Measurements from ENCODE around the gene TBC1D1. TPM values are rescaled to one million over a fixed set of nuclear protein-coding genes. Genes with fewer than 3 reads are reported as not detected.

TBC1D1 gene
- total and polyA plus RNA-seq, 2 experiments from 2014 or later = 53.9 to 151 TPM

GRCh38 chr4:38099908-38100407 is 209.1 kb downstream of the TBC1D1 start:
- H3K36me3 ChIP-seq (ENCODE audit: insufficient read depth) = peaks cover 15% of the 10 kb centered on the region
- no peaks in the 10 kb centered on the region for H3K79me2 ChIP-seq (replicated peaks; ENCODE audit: insufficient read depth)
- H3K9me3 Mint-ChIP-seq = no peaks in the 10 kb centered on the region
- no peaks in the 10 kb centered on the region for H3K27me3 Mint-ChIP-seq (ENCODE audit: insufficient read depth, low read depth, poor library complexity)
- no peak overlapping the region for H3K4me2 ChIP-seq
- no peaks in the 10 kb centered on the region for H3K9me2 ChIP-seq (ENCODE audit: insufficient read depth)
- H3K36me3 Mint-ChIP-seq (ENCODE audit: low read depth) = peaks cover 21% of the 10 kb centered on the region
- no peaks in the 10 kb centered on the region for H3K27me3 ChIP-seq (ENCODE audit: insufficient read depth)
- DNase-seq (ENCODE audit: low spot score) = no peak
- no peak overlapping the region for H3K4me3 ChIP-seq
- no peaks in the 10 kb centered on the region for H3F3A ChIP-seq (replicated peaks; ENCODE audit: low read depth)
- no peak overlapping the region for H3K27ac ChIP-seq (ENCODE audit: low read depth)
- TF ChIP-seq ZNF462 (CRISPR knock-in tag; IDR thresholded peaks at IDR 0.05) (no peak), ETS1 (IDR thresholded peaks at IDR 0.05) (no peak), EZH2phosphoT487 (IDR thresholded peaks at IDR 0.05; ENCODE audit: unreplicated experiment) (no peak), ZNF331 (CRISPR knock-in tag; IDR thresholded peaks at IDR 0.05; ENCODE audit: low read depth) (no peak), ZNF114 (CRISPR knock-in tag; IDR thresholded peaks at IDR 0.05) (no peak), NANOG (IDR thresholded peaks at IDR 0.05; ENCODE audit: borderline replicate concordance) (no peak), EZH2 (IDR thresholded peaks at IDR 0.05; ENCODE audit: low read depth, unreplicated experiment) (no peak), REST (IDR thresholded peaks at IDR 0.05; ENCODE audit: unreplicated experiment) (no peak), CREB1 (CRISPR knock-in tag; IDR thresholded peaks at IDR 0.05; ENCODE audit: low read depth) (no peak), CTCF (conservative IDR thresholded peaks at IDR 0.05; ENCODE audit: low read depth in 2 of 2) (no peak), POLR2AphosphoS5 (IDR thresholded peaks at IDR 0.05; ENCODE audit: low read depth) (no peak), JUNB (IDR thresholded peaks at IDR 0.05; ENCODE audit: unreplicated experiment) (no peak), STAT1 (IDR thresholded peaks at IDR 0.05; ENCODE audit: unreplicated experiment) (no peak)
- H4K20me1 ChIP-seq (replicated peaks; ENCODE audit: insufficient read depth) = peaks cover 4% of the 10 kb centered on the region; the same call in 1 of the 2 replicates
- no peaks in the 10 kb centered on the region for H3K4me1 ChIP-seq (ENCODE audit: insufficient read depth)
- H2AFZ ChIP-seq = no peak overlapping the region
- no peak overlapping the region for H3K27ac Mint-ChIP-seq
- no peak overlapping the region for H3K4me3 Mint-ChIP-seq
- H3K4me1 Mint-ChIP-seq = peaks cover 2% of the 10 kb centered on the region; the same call in 1 of the 3 replicates
- ATAC-seq = no peak

All from GM23338 (cell line).